Measurements from ENCODE around the gene DOCK3.
"Not testable (repeated sequence)": the region's sequence is repeated elsewhere in the genome, so short reads cannot be mapped to it uniquely, and the experiment has no call there.

The DOCK3 gene

GRCh38 chr3:51378065-51378464 is 703.3 kb downstream of the DOCK3 start:
- DNase-seq, result no peak

GRCh38 chr3:51378726-51379125 is 704.0 kb downstream of the DOCK3 start:
- DNase-seq, result no peak

GRCh38 chr3:51379301-51379700 is 704.6 kb downstream of the DOCK3 start:
- DNase-seq, result no peak

- no peak for DNase-seq
These were observed 705.2 kb downstream of the DOCK3 start for GRCh38 chr3:51379746-51380455.

GRCh38 chr3:51380601-51381332 is 706.0 kb downstream of the DOCK3 start:
- no peak for DNase-seq

- no peak for DNase-seq
These were observed 706.6 kb downstream of the DOCK3 start for GRCh38 chr3:51381333-51381705.

- no peak for DNase-seq
These were observed 707.5 kb downstream of the DOCK3 start for GRCh38 chr3:51382076-51382745.

GRCh38 chr3:51382947-51383578 is 708.3 kb downstream of the DOCK3 start:
- DNase-seq, result no peak

GRCh38 chr3:51384055-51384725 is 709.5 kb downstream of the DOCK3 start:
- DNase-seq, result peak in 1 of 2 experiments; percentile 8

GRCh38 chr3:51384726-51385473 is 710.2 kb downstream of the DOCK3 start, which contains the start of gene MANF:
MANF (plus strand) TSS chr3:51385291; CDS start chr3:51385343, 52 bp downstream.
- peak; percentile 98 to 99 for DNase-seq

GRCh38 chr3:51385621-51386091 is 710.9 kb downstream of the DOCK3 start:
- peak in 1 of 2 experiments; percentile 19 for DNase-seq

- DNase-seq, result no peak
These were observed 711.6 kb downstream of the DOCK3 start for GRCh38 chr3:51386159-51386851.

GRCh38 chr3:51386852-51387229 is 712.1 kb downstream of the DOCK3 start:
- no peak for DNase-seq

- DNase-seq, result not testable (repeated sequence)
These were observed 712.6 kb downstream of the DOCK3 start for GRCh38 chr3:51387281-51387680.

GRCh38 chr3:51388286-51389029 is 713.7 kb downstream of the DOCK3 start:
- DNase-seq, result peak; percentile 20 to 33

- peak; percentile 63 to 66 for DNase-seq
These were observed 714.9 kb downstream of the DOCK3 start for GRCh38 chr3:51389423-51390183.

- DNase-seq, result no peak
These were observed 715.7 kb downstream of the DOCK3 start for GRCh38 chr3:51390246-51391074.

- peak; percentile 95 to 97 for DNase-seq
These were observed 716.4 kb downstream of the DOCK3 start, which contains the start of gene RBM15B for GRCh38 chr3:51391075-51391565. RBM15B (plus strand) TSS chr3:51391285; CDS start chr3:51391400, 115 bp downstream.
